ENCODE results near the gene GPR132. TPM values are rescaled to one million over a fixed set of nuclear protein-coding genes. Genes with fewer than 3 reads are reported as not detected.
"Not testable (repeated sequence)": the region's sequence is repeated elsewhere in the genome, so short reads cannot be mapped to it uniquely, and the experiment has no call there.

GPR132 gene
- total RNA-seq, 1 experiment from 2014 or later, result 0.21 TPM

GRCh38 chr14:105076296-105076804, 11.1 kb upstream of the GPR132 start:
- no peak for DNase-seq (ENCODE audit: low read depth)

- no peak for DNase-seq (ENCODE audit: low read depth)
Observed at GRCh38 chr14:105075379-105076295, 10.4 kb upstream of the GPR132 start.

GRCh38 chr14:105074601-105075053, 9.4 kb upstream of the GPR132 start:
- no peak for DNase-seq (ENCODE audit: low read depth)

GRCh38 chr14:105073720-105074600, 8.7 kb upstream of the GPR132 start:
- DNase-seq (ENCODE audit: low read depth), result no peak

- no peak for DNase-seq (ENCODE audit: low read depth)
Observed at GRCh38 chr14:105072892-105073719, 7.9 kb upstream of the GPR132 start.

GRCh38 chr14:105072381-105072861, 7.2 kb upstream of the GPR132 start:
- no peak for DNase-seq (ENCODE audit: low read depth)

GRCh38 chr14:105071942-105072341, 6.7 kb upstream of the GPR132 start:
- DNase-seq (ENCODE audit: low read depth), result no peak

GRCh38 chr14:105071326-105071725, 6.1 kb upstream of the GPR132 start:
- DNase-seq (ENCODE audit: low read depth), result no peak

GRCh38 chr14:105070760-105071137, 5.5 kb upstream of the GPR132 start:
- DNase-seq (ENCODE audit: low read depth), result no peak

- DNase-seq (ENCODE audit: low read depth), result no peak
Observed at GRCh38 chr14:105069871-105070759, 4.9 kb upstream of the GPR132 start.

GRCh38 chr14:105069522-105069870, 4.3 kb upstream of the GPR132 start:
- DNase-seq (ENCODE audit: low read depth), result no peak

GRCh38 chr14:105068818-105069217, 3.6 kb upstream of the GPR132 start:
- no peak for DNase-seq (ENCODE audit: low read depth)

GRCh38 chr14:105067969-105068301, 2.7 kb upstream of the GPR132 start:
- DNase-seq (ENCODE audit: low read depth), result no peak

- peak; percentile 67 for DNase-seq (ENCODE audit: low read depth)
Observed at GRCh38 chr14:105067140-105067968, 2.1 kb upstream of the GPR132 start.

GRCh38 chr14:105066240-105067071, 1.2 kb upstream of the GPR132 start:
- no peak for DNase-seq (ENCODE audit: low read depth)

- peak; percentile 50 for DNase-seq (ENCODE audit: low read depth)
Observed at GRCh38 chr14:105064721-105065143, 498 bp downstream of the GPR132 start.

- no peak for DNase-seq (ENCODE audit: low read depth)
Observed at GRCh38 chr14:105064001-105064400, 1.2 kb downstream of the GPR132 start.

GRCh38 chr14:105063506-105063905, 1.7 kb downstream of the GPR132 start:
- not testable (repeated sequence) for DNase-seq (ENCODE audit: low read depth)
